Ishikawa (cell line): Measurements from ENCODE around the gene CCDC138.

Experiments
- EGR1 ChIP-seq: IDR thresholded peaks from 2 replicates; pipeline ENCODE4 v1.6.1; 2012
- REST ChIP-seq: IDR thresholded peaks from 2 replicates; pipeline ENCODE4 v1.6.1; 2012; ENCODE audit warnings: low read depth, mild to moderate bottlenecking
- TCF12 ChIP-seq: IDR thresholded peaks from 2 replicates; pipeline ENCODE4 v1.6.1; 2012; ENCODE audit warnings: low read depth
- YY1 ChIP-seq: IDR thresholded peaks from 2 replicates; pipeline ENCODE4 v1.6.1; 2012; ENCODE audit warnings: low read depth
- TF ChIP-seq, protein P1 (sequence below): IDR thresholded peaks from 2 replicates; pipeline ENCODE4 v1.6.1; 2012
- TF ChIP-seq, protein P2 (sequence below): IDR thresholded peaks from 2 replicates; pipeline ENCODE4 v1.6.1; 2012

DNA sequence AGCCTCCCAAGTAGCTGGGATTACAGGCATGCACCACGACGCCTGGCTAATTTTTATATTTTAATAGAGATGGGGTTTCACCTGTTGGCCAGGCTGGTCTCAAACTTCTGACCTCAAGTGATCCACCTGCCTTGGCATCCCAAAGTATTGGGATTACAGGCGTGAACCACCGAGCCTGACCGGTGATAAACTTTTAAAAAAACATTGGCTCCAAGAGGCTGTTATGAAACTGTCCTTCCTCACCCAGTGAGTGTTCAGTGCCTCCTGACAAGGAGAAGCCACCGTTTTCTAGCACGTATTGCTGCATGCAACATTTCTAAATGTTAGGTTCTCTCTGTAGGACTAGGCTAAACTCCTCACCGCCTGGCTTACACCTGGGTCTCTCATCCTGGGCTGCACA is 139.2 kb downstream of the CCDC138 start:
- TF ChIP-seq, protein P1, sequence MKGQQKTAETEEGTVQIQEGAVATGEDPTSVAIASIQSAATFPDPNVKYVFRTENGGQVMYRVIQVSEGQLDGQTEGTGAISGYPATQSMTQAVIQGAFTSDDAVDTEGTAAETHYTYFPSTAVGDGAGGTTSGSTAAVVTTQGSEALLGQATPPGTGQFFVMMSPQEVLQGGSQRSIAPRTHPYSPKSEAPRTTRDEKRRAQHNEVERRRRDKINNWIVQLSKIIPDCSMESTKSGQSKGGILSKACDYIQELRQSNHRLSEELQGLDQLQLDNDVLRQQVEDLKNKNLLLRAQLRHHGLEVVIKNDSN: no peak
- TF ChIP-seq REST (no peak), TCF12 (no peak), EGR1 (no peak), YY1 (no peak)
- TF ChIP-seq, protein P2, sequence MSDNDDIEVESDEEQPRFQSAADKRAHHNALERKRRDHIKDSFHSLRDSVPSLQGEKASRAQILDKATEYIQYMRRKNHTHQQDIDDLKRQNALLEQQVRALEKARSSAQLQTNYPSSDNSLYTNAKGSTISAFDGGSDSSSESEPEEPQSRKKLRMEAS: no peak
